ENCODE data around the gene KCNIP3.

KCNIP3 gene

DNA sequence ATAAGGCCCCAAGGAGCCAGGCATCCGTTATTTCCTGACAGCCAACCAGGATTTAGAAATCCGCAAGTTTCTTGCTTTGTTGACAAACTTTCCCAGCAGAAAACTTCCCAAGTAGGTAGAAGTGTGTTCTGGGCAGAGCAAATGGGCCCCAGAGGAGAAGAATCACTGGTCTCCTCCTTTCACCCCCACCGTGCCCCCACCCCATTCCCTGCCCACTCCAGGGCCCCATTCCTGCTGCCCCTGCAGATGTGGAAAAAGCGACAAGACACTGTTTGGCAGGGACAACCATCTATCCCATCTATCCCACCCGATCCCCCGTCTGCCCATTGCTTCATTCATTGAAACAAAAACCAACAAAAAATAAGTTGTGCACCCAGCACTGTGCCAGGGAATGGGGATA, 95.2 kb downstream of the KCNIP3 start (continued):
- TF ChIP-seq, protein P1, sequence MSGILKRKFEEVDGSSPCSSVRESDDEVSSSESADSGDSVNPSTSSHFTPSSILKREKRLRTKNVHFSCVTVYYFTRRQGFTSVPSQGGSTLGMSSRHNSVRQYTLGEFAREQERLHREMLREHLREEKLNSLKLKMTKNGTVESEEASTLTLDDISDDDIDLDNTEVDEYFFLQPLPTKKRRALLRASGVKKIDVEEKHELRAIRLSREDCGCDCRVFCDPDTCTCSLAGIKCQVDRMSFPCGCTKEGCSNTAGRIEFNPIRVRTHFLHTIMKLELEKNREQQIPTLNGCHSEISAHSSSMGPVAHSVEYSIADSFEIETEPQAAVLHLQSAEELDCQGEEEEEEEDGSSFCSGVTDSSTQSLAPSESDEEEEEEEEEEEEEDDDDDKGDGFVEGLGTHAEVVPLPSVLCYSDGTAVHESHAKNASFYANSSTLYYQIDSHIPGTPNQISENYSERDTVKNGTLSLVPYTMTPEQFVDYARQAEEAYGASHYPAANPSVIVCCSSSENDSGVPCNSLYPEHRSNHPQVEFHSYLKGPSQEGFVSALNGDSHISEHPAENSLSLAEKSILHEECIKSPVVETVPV (CRISPR knock-in tag; IDR thresholded peaks at IDR 0.05) = no peak
- TF ChIP-seq ZNF8 (CRISPR knock-in tag; IDR thresholded peaks at IDR 0.05) = no peak

- ATAC-seq = no peak
- TF ChIP-seq POU6F1 (CRISPR knock-in tag; IDR thresholded peaks at IDR 0.05; ENCODE audit: borderline replicate concordance, low read depth) (no peak), ZNF8 (CRISPR knock-in tag; IDR thresholded peaks at IDR 0.05) (no peak), ZNF565 (CRISPR knock-in tag; conservative IDR thresholded peaks at IDR 0.05; ENCODE audit: low read depth) (no peak)
Observed at GRCh38 chr2:95392730-95393455, 95.7 kb downstream of the KCNIP3 start.

GRCh38 chr2:95393901-95394300, 96.8 kb downstream of the KCNIP3 start:
- TF ChIP-seq ZFP3 (CRISPR knock-in tag; IDR thresholded peaks at IDR 0.05) (no peak), ARNTL (CRISPR knock-in tag; IDR thresholded peaks at IDR 0.05; ENCODE audit: borderline replicate concordance, low read depth) (no peak), CSDC2 (CRISPR knock-in tag; IDR thresholded peaks at IDR 0.05) (no peak), PATZ1 (CRISPR knock-in tag; IDR thresholded peaks at IDR 0.05; ENCODE audit: borderline replicate concordance) (no peak), ISL1 (CRISPR knock-in tag; IDR thresholded peaks at IDR 0.05) (no peak), PPARA (CRISPR knock-in tag; IDR thresholded peaks at IDR 0.05; ENCODE audit: borderline replicate concordance) (no peak)
- ATAC-seq = no peak

- TF ChIP-seq ZC3H10 (CRISPR knock-in tag; IDR thresholded peaks at IDR 0.05) (no peak), OSR1 (CRISPR knock-in tag; IDR thresholded peaks at IDR 0.05) (no peak), ZNF565 (CRISPR knock-in tag; conservative IDR thresholded peaks at IDR 0.05; ENCODE audit: low read depth) (no peak), TOX (CRISPR knock-in tag; IDR thresholded peaks at IDR 0.05; ENCODE audit: borderline replicate concordance) (no peak), CREB5 (CRISPR knock-in tag; IDR thresholded peaks at IDR 0.05; ENCODE audit: low read depth) (no peak), ARNTL (CRISPR knock-in tag; IDR thresholded peaks at IDR 0.05; ENCODE audit: borderline replicate concordance, low read depth) (no peak), ZNF70 (CRISPR knock-in tag; IDR thresholded peaks at IDR 0.05) (no peak), PATZ1 (CRISPR knock-in tag; IDR thresholded peaks at IDR 0.05; ENCODE audit: borderline replicate concordance) (no peak)
- ATAC-seq = no peak
Observed at GRCh38 chr2:95399061-95399460, 101.9 kb downstream of the KCNIP3 start.

DNA sequence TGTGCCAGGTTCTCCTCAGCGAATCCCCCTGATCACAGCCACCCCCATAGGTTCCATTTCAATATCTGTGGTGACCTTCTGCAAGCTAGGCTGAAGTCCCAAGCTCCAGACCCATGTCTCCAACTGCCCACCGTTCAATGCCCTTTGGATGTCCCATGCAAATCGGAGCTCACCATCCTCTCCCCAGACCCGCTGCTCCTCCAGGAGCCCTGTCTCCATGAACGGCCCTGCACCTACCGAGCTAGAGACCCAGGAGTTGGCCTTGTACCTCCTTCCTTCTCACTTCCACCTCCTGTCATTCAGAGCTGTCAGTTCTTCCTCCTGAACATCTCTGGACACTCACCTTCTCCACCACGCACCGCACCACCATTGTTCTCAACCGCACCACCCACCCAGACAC, 104.3 kb downstream of the KCNIP3 start:
- ATAC-seq = no peak
- TF ChIP-seq TSHZ2 (CRISPR knock-in tag; IDR thresholded peaks at IDR 0.05) (no peak), RARB (CRISPR knock-in tag; IDR thresholded peaks at IDR 0.05) (no peak), PPARA (CRISPR knock-in tag; IDR thresholded peaks at IDR 0.05; ENCODE audit: borderline replicate concordance) (no peak), ZNF8 (CRISPR knock-in tag; IDR thresholded peaks at IDR 0.05) (no peak), ISL1 (CRISPR knock-in tag; IDR thresholded peaks at IDR 0.05) (no peak), BACH2 (CRISPR knock-in tag; IDR thresholded peaks at IDR 0.05; ENCODE audit: borderline replicate concordance) (no peak), ZNF565 (CRISPR knock-in tag; conservative IDR thresholded peaks at IDR 0.05; ENCODE audit: low read depth) (no peak), ZC3H10 (CRISPR knock-in tag; IDR thresholded peaks at IDR 0.05) (no peak), TOX (CRISPR knock-in tag; IDR thresholded peaks at IDR 0.05; ENCODE audit: borderline replicate concordance) (no peak), GLIS3 (CRISPR knock-in tag; IDR thresholded peaks at IDR 0.05) (no peak), TCF4 (CRISPR knock-in tag; IDR thresholded peaks at IDR 0.05; ENCODE audit: borderline replicate concordance) (no peak), CREB5 (CRISPR knock-in tag; IDR thresholded peaks at IDR 0.05; ENCODE audit: low read depth) (no peak), ZNF70 (CRISPR knock-in tag; IDR thresholded peaks at IDR 0.05) (no peak), OSR1 (CRISPR knock-in tag; IDR thresholded peaks at IDR 0.05) (no peak)
